Retinal pigment epithelial cell (primary cell): ENCODE data around the gene ADORA2A.

Experiments
- DNase-seq: peaks from one replicate; pipeline ENCODE4 v3.0.0-alpha.2; 2010; ENCODE audit warnings: low read depth
- H3K4me3 ChIP-seq: 2 replicates; pipeline ENCODE4 v1.5.1; 2011; ENCODE audit warnings: mild to moderate bottlenecking, low read length, control low read depth, moderate library complexity
- TF ChIP-seq, protein P1 (sequence below): conservative IDR thresholded peaks from 2 replicates; pipeline ENCODE4 v1.5.1; 2011; ENCODE audit warnings: low read depth, low read length, control low read depth, inconsistent platforms

Gene ADORA2A

DNA sequence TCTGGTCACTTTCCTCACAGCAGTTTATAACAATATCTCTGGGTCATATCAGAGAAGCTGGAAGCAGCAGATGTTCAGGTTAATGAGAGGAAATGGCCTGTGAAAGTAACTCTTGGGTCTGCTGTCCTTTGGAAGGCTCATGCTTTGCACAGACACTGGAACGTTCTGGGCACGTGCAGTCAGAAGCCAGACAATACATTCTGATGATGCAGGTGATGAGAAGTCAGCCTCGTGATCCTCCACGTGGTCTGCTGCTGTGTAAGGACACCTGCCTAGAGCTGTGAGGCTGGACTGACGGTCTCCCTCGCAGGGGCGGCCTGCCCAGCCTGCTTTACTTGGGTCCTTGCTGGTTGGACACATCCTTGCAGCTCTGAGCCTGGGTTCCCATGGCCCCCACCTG is 18.8 kb upstream of the ADORA2A start:
- no peak overlapping the region for H3K4me3 ChIP-seq
- DNase-seq, result no peak
- TF ChIP-seq, protein P1, sequence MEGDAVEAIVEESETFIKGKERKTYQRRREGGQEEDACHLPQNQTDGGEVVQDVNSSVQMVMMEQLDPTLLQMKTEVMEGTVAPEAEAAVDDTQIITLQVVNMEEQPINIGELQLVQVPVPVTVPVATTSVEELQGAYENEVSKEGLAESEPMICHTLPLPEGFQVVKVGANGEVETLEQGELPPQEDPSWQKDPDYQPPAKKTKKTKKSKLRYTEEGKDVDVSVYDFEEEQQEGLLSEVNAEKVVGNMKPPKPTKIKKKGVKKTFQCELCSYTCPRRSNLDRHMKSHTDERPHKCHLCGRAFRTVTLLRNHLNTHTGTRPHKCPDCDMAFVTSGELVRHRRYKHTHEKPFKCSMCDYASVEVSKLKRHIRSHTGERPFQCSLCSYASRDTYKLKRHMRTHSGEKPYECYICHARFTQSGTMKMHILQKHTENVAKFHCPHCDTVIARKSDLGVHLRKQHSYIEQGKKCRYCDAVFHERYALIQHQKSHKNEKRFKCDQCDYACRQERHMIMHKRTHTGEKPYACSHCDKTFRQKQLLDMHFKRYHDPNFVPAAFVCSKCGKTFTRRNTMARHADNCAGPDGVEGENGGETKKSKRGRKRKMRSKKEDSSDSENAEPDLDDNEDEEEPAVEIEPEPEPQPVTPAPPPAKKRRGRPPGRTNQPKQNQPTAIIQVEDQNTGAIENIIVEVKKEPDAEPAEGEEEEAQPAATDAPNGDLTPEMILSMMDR, result no peak

DNA sequence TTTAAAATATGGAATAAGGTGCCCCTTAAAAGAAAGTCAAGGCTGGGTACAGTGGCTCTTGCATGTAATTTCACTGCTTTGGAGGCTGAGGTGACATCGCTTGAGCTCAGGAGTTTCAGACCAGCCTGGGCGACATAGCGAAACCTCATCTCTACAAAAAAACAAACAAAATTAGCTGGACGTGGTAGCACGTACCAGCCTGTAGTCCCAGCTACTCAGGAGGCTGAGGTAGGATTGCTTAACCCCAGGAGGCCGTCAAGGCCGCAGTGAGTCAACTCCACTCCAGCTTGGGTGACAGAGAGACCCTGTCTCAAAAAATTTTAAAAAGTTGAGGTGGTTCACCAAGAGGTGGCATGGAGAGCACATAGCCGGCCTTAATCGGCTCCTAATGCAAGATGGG is 17.7 kb upstream of the ADORA2A start:
- TF ChIP-seq, protein P1, result no peak
- no peak for DNase-seq
- H3K4me3 ChIP-seq, result no peak overlapping the region

DNA sequence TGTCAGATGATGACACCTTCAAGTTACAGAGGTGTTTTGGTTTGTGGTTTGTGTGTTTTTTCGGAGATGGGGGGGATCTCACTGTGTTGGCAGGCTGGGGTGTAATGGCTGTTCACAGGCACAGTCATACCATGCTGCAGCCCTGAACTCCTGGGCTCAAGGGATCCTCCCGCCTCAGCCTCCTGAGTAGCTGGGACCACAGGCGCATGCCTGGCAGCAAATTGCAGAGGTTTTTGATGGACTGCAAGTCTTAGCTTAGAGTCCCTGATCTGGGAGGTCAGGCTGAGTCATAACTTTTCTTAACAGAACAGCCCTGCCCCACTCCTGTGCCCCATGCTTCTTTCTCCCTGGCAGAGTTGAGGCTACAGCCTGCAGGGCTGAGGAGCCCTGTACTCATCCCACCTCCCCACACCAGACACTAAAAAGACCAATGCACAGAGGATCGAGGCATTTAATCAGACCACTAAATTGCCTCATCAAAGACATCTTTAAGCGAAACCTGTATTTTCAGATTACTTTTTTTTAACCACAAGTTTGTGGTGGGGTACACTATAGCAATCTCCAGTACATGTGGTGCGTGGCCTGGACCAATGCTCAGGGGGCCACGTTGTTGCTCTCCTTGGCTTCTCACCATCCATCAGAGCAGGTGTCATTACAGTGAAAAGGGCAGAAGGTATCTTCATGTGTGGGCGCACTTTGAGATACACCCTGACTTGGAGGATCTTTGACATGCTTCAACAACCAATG is 17.1 kb upstream of the ADORA2A start:
- no peak for DNase-seq
- no peak overlapping the region for H3K4me3 ChIP-seq
- TF ChIP-seq, protein P1, result no peak

DNA sequence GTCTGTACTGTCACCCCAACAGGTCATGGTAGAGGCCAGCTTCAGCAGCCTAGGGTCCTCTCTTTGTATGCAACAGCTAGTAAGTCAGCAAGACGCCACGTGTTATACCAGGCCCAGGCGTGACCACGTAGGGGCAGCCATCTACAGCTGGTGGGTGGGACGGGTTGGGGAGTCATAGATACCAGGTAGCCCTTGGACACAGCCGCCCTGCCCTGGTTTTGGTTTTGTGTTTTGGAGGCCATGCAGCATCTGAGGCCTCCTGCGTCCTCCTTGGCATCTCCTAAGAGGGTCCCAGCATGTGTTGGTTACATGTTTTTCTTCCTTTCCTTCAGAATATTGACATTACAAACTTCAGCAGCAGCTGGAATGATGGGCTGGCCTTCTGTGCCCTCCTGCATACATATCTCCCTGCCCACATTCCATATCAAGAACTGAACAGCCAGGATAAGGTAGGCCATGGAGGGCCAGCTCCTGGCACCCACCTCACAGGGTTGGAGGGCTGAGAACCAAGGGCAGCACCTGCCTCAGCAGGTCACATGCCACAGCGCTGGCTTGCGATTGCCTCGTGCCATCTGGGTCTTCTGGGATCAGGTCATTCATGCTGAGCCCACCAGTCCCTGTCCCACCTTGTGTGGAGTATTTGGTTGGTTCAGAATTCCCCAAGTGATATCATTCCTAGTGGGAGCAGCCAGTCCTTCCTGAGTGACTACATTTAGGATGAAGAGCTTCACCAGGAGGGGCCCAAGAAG is 16.0 kb upstream of the ADORA2A start:
- no peak for DNase-seq
- TF ChIP-seq, protein P1, result no peak
- no peak overlapping the region for H3K4me3 ChIP-seq

DNA sequence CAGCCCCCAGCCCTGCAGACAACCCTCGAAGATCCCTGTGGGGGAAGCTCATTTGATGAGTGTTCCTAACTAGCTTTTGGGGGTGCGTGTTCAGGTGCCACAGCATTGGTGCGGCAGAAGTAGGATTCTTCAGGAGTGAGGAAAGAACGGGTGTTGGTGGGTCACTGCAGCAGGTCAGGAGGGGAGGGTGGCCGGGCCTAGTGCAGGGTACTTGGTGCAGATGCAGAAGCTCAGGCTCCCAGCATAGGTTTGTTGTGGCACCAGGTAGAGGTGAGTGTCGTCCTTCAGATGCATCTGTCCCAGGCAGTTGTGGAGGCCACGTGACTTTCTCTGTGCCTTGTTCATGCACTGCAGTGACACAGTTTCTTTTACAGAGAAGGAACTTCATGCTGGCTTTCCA is 15.1 kb upstream of the ADORA2A start:
- TF ChIP-seq, protein P1, result no peak
- H3K4me3 ChIP-seq, result no peak overlapping the region
- no peak for DNase-seq

DNA sequence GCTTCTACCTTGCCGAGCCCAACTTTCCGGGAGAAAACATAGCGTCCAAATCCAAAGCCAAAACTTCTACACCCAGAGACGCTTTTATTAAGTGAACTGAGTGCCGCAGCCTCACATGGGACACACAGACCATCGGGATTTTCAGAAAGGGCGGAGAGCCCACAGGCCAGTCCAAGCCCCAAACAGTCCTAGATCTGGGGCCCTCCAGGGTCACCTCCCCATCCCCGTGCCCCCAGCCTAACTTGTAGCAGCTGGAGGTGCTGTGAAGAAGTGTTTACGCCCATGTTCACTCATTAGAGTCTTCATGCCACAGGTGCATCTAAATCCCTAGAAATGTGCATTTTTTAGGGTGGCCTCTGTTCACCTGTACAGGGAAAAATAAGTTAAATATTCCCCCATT is 14.1 kb upstream of the ADORA2A start:
- TF ChIP-seq, protein P1, result no peak
- no peak overlapping the region for H3K4me3 ChIP-seq
- no peak for DNase-seq
